Activated naive CD4-positive, alpha-beta T cell treated with anti-CD3 and anti-CD28 coated beads, Interleukin-2, amount 50 U/mL, for 16 hours (primary cell): ENCODE measurements around the gene PPFIA2.

Experiments used
- DNase-seq: peaks from one replicate; pipeline ENCODE4 v3.0.0-alpha.2; 2020

Gene PPFIA2

GRCh38 chr12:81759190-81760051, at the start of gene PPFIA2:
TSS of gene PPFIA2 (minus strand) at chr12:81759350.
- peak; percentile 11 for DNase-seq

- no peak for DNase-seq
Observed at GRCh38 chr12:81800298-81801148, 41.4 kb upstream of the PPFIA2 start.

GRCh38 chr12:81798294-81798693, 39.1 kb upstream of the PPFIA2 start:
- DNase-seq: no peak

GRCh38 chr12:81797100-81797499, 38.0 kb upstream of the PPFIA2 start:
- DNase-seq: no peak

DNA sequence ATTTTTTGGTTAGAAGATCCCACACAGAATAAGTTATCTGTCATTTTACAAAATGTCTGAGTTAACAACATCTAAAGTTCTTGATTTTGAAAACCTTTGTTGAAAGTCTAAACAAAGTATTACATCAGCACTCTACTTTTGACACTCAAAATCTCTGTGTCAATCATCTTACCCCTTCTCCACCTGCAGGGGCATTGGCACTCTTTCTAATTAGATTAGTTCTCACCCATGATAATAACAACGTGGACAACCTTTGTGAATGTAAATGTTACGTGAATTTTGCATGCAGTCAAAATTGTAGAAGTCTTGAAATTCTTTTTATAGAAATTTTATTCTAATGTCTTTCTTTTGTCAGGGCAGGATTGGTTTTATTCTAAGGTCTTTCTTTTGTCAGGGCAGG, 33.5 kb upstream of the PPFIA2 start:
- no peak for DNase-seq

DNA sequence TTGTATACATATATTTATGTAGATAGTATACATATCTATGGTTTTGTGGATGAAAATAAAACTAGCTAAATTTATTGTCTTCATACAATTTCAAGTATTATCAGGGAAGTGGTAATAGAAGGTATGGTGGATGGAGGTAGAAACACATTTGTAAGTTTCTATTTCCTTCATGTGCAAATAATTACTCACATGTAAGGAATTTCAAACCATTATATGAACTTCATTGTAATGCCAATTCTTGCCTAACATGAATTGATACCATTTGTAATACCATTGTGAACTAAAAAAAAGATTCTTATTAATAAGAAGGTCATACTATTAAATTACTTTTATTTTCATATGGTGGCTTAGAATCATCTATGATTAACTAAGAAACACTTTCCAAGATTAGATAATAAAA, 20.1 kb upstream of the PPFIA2 start:
- DNase-seq: no peak

- no peak for DNase-seq
Observed at GRCh38 chr12:81778719-81779118, 19.6 kb upstream of the PPFIA2 start.

- peak; percentile 16 for DNase-seq
Observed at GRCh38 chr12:81758421-81759189, 545 bp downstream of the PPFIA2 start.

DNA sequence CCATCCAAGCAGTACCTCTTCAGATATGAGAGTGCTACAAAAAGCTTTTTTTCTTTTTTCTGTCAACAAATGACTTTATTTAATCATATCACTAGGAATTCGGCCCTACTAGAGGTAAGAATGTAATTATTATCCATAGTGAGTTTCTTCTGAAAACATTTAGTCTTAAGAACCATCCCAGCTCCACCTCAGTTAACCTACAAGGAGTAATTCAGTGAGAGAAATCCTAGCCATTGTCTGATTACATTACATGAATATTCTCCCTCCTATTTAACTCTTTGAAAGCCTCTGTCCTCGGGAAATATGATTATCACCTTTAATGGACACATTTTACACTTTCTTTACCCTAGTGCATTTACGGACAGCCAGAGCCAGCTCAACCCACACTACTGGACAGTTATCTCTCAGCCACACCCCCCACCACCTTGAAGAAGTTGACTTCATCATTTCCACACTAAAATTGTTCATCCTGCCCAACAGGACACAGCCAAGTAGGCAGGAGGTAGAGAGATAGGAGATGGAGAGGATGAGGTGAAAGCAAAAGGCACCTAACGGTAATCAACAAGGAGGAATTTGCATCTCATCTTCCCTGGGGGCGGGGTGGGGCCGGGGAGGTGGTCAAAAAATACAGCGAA, 1.3 kb downstream of the PPFIA2 start:
- DNase-seq: no peak

DNA sequence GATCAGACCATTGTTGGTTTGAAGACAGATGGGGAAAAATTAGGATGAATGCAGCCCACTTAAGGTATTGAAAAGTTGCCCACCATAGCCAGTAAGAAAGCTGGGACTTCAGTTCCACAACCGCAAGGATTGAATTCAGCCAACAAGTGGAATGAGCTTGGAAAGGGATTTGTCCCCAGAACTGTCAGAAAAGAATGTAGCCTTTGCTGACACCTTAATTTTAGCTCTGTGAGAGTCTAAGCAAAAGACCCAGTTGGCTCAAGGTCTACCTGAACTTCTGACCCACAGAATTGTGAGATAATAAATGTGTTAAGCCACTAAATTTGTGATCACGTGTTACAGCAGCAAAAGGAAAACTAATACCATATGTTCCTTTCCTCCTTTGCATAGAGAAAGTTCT, 29.4 kb downstream of the PPFIA2 start:
- DNase-seq: no peak

- no peak for DNase-seq
Observed at GRCh38 chr12:81727391-81727790, 31.8 kb downstream of the PPFIA2 start.

GRCh38 chr12:81726634-81727033, 32.5 kb downstream of the PPFIA2 start:
- no peak for DNase-seq

GRCh38 chr12:81723361-81723760, 35.8 kb downstream of the PPFIA2 start:
- no peak for DNase-seq

DNA sequence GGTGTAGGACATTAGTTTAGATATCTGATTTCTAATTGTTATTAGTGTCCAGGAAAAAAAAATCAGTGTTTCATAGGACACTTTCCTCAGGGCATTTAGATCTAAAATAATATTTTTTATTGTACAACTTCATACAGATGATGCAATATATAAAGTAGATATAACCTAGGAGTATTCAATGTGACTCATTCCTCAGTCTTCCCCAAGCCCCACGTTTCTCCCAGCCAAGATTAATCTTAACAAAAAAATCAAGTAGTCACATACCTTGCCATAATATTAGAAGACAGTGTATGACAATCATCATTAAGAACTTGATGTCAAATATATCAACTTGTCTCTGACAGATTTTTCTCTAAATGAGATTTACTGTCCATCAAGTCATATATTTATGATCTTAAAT, 37.1 kb downstream of the PPFIA2 start:
- DNase-seq: no peak

DNA sequence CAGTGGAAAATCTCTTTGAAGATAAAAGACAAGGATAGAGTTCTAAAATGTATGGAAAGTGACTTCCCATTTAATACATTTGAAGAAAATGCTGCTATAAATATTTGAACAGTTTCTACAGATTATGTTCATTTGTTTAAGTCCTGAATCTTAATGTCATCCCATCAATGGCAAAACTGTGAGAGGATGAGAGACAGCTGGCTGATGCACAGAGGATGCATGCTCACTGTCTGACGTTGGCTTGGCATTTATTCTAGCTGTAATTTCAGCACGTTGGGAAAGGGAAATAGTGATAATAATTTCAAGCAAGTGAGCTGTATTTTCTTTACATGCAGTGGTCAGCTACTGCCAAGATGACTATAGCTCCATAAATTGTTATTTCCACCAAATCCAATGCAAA, 40.5 kb downstream of the PPFIA2 start:
- no peak for DNase-seq

- no peak for DNase-seq
Observed at GRCh38 chr12:81712536-81712935, 46.6 kb downstream of the PPFIA2 start.

GRCh38 chr12:81705586-81705985, 53.6 kb downstream of the PPFIA2 start:
- no peak for DNase-seq

DNA sequence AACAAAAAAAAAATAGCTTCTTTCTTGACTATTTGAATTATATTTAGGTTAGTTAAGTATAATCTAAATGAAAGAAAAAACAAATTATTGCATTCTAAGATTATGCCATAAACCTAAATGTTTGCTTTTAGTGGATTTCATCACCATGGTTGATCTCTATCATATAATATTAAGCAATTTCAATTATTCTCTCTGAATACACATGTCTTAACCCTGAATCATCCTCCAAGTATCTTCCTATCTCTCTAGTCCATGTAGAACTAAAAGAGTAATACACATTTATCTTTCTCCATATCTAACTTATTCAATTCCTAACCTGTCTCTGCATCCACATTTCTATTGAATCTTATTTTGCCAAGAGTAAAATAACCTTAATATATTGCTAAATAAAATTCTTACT, 59.6 kb downstream of the PPFIA2 start:
- DNase-seq: no peak

- no peak for DNase-seq
Observed at GRCh38 chr12:81692008-81692407, 67.1 kb downstream of the PPFIA2 start.

- no peak for DNase-seq
Observed at GRCh38 chr12:81683881-81684280, 75.3 kb downstream of the PPFIA2 start.

DNA sequence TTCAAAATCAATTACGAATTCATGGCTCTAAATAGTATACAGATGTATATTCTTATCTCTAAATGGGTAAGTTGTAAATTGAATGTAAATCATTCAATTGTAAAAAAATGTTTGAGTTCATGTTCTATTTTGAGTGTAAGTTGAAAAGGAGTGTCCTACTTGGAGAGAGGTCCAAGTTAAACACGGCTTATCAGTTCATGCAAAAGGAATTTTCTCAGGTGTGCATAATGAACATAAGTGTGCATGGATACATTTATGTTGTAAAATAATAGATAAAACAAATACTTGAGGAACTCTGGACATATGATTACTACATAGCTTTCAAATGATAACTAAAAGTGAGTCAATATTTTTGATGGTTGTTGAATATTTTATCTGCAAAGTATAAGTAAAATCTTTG, 79.5 kb downstream of the PPFIA2 start:
- DNase-seq: no peak

GRCh38 chr12:81670759-81671158, 88.4 kb downstream of the PPFIA2 start:
- DNase-seq: no peak

GRCh38 chr12:81668475-81668874, 90.7 kb downstream of the PPFIA2 start:
- DNase-seq: no peak
